Upper lobe of left lung (tissue), 6 donors: ENCODE measurements around the gene RASSF5. TPM values are rescaled to one million over a fixed set of nuclear protein-coding genes. Genes with fewer than 3 reads are reported as not detected.

Experiments
- ATAC-seq, 2 donors: fragments of 200-7000 bp; cut with Tn5 transposase; one replicate each; pipeline ENCODE4 v1.9.1; 2022; ENCODE audit warnings: mild to moderate bottlenecking in 2 of 2, moderate library complexity in 2 of 2; ENCODE audit not compliant: low FRiP score in 2 of 2
- DNase-seq, 2 donors: peaks; one replicate each; pipeline ENCODE4 v3.0.0-alpha.2; 2019 to 2020
- H3K27ac ChIP-seq, 4 donors: fragments of 200-600 bp; sonication (generic); one replicate each; pipeline ENCODE4 v1.5.1; 2016 to 2019
- H3K27me3 ChIP-seq, 4 donors: fragments of 200-600 bp; sonication (generic); one replicate each; pipeline ENCODE4 v1.5.1; 2017 to 2019
- H3K36me3 ChIP-seq, 4 donors: fragments of 200-600 bp; sonication (generic); one replicate each; pipeline ENCODE4 v1.5.1; 2016 to 2019
- H3K4me1 ChIP-seq, 4 donors: fragments of 200-600 bp; sonication (generic); one replicate each; pipeline ENCODE4 v1.5.1; 2018 to 2019
- H3K4me3 ChIP-seq, 4 donors: fragments of 200-600 bp; sonication (generic); one replicate each; pipeline ENCODE4 v1.5.1; 2017 to 2019; ENCODE audit warnings: mild to moderate bottlenecking in 2 of 4, moderate library complexity in 1 of 4
- H3K9me3 ChIP-seq, 4 donors: fragments of 200-600 bp; sonication (generic); one replicate each; pipeline ENCODE4 v1.5.1; 2018 to 2019
- CTCF ChIP-seq, 6 experiments: fragments of 450-650 bp in 4 of 6; fragments of 200-600 bp in 2 of 6; sonication (generic) in 2 of 6; IDR thresholded peaks; one replicate each; pipeline ENCODE4 v1.5.1; 2016 to 2019; ENCODE audit warnings: antibody characterized with exemption in 6 of 6
- EP300 ChIP-seq, 4 donors: sonication (generic); formaldehyde crosslinking; IDR thresholded peaks; one replicate each; pipeline ENCODE4 v1.5.1; 2017; ENCODE audit warnings: antibody characterized with exemption in 4 of 4, control low read depth in 2 of 4
- POLR2A ChIP-seq, 4 donors: fragments of 450-650 bp; IDR thresholded peaks; one replicate each; pipeline ENCODE4 v1.5.1; 2016 to 2017; ENCODE audit warnings: antibody characterized with exemption in 4 of 4, mild to moderate bottlenecking in 2 of 4
- POLR2AphosphoS5 ChIP-seq, 2 donors: sonication (generic); formaldehyde crosslinking; IDR thresholded peaks; one replicate each; pipeline ENCODE4 v1.5.1; 2017; ENCODE audit warnings: antibody characterized with exemption in 2 of 2
- WGBS, 2 donors: methylation state at CpG; one replicate each; pipeline ENCODE4 v1.1.5; 2017 to 2018; 5-methylcytosine and 5-hydroxymethylcytosine counted together
- total RNA-seq, 6 donors: library from RNA; depleted of rRNA in 4 of 6; stranded (reverse); fragments of >200 nt in 4 of 6; gene quantifications; one replicate each; pipeline versions ENCODE4 v1.1.0 to v1.2.1, GENCODE V29; 2016 to 2021
- donor health status: DM: no; HTN: no; CAD: no; lungs with moderate emphysema.
- donor health status: DM: no; HTN: yes; CAD: no; lungs with severe emphysema.

RASSF5 gene
- total RNA-seq, 6 donors from 2014 or later, result 47.2 to 61.1 (median 54.9) TPM

DNA sequence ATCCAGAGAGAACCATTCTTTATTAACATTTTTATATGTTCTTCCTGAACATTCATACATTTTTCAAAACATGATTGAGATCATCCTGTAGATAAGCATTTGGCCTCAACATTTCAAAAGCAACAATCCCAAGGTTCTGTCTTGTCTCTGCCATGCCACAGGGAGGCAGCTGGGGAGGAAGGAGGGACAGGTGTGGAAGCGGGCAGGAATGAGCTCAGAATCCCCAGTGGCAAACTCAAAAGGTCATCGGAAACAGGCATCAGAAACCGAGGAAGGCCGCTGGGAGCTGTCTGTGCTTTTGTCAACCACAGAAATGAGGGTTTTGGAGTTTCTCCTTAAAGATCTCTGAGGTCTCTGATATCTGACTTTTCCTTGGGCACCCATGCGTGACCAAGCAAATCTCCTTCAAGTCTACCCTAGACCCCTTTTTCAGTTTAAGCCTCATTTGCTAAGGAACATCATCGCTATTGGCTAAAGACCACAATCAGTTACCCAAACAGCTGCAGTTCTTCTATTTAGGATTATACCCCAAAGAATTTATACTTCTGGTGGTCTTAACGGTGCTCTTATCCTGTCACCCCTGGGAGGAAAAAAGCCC lies 34.0 kb downstream of the RASSF5 start:
- DNase-seq (no peak), ATAC-seq (no peak)
- Histone ChIP-seq H3K9me3 (no peaks in the 10 kb centered on the region), H3K27me3 (no peaks in the 10 kb centered on the region), H3K36me3 (peaks cover 0 to 3% (median 1%) of the 10 kb centered on the region in 4 donors), H3K27ac (peak overlapping the region; percentile 62 to 78 (median 76)), H3K4me1 (peaks cover 10 to 15% (median 15%) of the 10 kb centered on the region in 4 donors), H3K4me3 (no peak overlapping the region)
- TF ChIP-seq CTCF (IDR thresholded peaks at IDR 0.05) (no peak), EP300 (IDR thresholded peaks at IDR 0.05) (no peak), POLR2AphosphoS5 (IDR thresholded peaks at IDR 0.05) (no peak), POLR2A (IDR thresholded peaks at IDR 0.05) (no peak)
- WGBS, 2 donors, result 97% methylated on average over 7 of the region's 7 CpGs

DNA sequence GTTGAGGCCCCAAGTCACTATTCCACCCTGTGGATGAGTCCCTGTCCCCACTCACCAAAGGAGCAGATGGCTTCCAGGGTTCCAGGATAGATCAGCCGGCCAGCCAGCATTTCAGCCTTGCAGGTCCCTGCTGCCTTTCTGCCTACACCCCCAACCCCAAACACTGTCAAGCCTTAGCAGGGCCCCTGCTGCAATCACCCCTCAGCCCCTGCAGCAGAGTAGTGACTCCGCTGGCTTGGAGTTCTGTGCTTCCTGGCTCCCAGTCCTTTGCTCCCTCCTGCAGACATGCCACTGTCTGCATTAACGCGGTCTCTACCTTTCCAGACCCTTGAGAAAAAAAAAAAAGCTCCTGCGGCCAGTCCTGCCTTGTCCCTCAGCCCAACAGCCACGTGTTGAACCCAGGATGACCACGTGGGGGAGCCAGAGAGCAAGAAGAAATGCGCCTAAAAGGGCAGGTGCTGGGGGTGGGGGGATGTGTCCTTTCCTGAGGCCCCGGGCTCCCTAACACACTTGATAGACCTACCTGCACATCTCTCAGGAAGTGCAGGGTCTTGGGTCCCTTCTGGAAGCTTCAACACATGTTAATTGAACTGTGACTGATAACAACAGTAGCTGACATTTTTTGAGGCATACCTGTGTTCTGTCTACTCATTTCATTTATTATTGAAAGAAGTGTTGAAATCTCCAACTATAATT lies 37.4 kb downstream of the RASSF5 start:
- Histone ChIP-seq H3K27ac (no peak overlapping the region), H3K9me3 (no peaks in the 10 kb centered on the region), H3K27me3 (no peaks in the 10 kb centered on the region), H3K4me1 (peaks cover 7 to 14% (median 12%) of the 10 kb centered on the region in 4 donors), H3K36me3 (no peaks in the 10 kb centered on the region), H3K4me3 (no peak overlapping the region)
- TF ChIP-seq POLR2AphosphoS5 (IDR thresholded peaks at IDR 0.05) (no peak), EP300 (IDR thresholded peaks at IDR 0.05) (no peak), CTCF (IDR thresholded peaks at IDR 0.05) (peak; percentile 60 to 89 (median 74)), POLR2A (IDR thresholded peaks at IDR 0.05) (no peak)
- WGBS, 2 donors, result 16 to 21% methylated on average over 6 to 9 of the region's 9 CpGs
- peak in 1 of 2 donors; percentile 80 for DNase-seq
- peak; percentile 76 to 83 for ATAC-seq

DNA sequence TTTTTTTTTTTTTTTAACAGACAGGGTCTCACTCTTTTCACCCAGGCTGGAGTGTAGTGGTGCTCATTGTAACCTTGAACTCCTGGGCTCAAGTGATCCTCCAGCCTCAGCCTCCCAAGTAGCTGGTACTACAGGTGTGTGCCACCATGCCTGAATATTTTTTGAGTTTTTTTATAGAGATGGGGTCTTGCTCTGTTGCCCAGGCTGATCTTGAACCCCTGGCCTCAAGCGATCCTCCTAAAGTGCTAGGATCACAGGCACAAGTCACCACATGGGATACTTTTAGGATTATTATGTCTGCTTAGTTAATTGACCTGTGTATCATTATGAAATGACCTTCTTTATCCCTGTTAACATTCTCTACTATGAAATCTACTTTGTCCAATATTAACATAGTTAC lies 38.0 kb downstream of the RASSF5 start:
- Histone ChIP-seq H3K4me3 (no peak overlapping the region), H3K27ac (no peak overlapping the region), H3K4me1 (peaks cover under 1 to 11% (median 7%) of the 10 kb centered on the region in 4 donors), H3K36me3 (no peaks in the 10 kb centered on the region), H3K9me3 (no peaks in the 10 kb centered on the region), H3K27me3 (no peaks in the 10 kb centered on the region)
- ATAC-seq, result no peak
- DNase-seq, result no peak
- 91 to 100% methylated on average over 1 of the region's 1 CpG for WGBS, 2 donors
- TF ChIP-seq POLR2AphosphoS5 (IDR thresholded peaks at IDR 0.05) (no peak), POLR2A (IDR thresholded peaks at IDR 0.05) (no peak)

GRCh38 chr1:206547104-206547503 lies 39.8 kb downstream of the RASSF5 start:
- H3K4me3 ChIP-seq, result no peak overlapping the region
- no peak for TF ChIP-seq CTCF (IDR thresholded peaks at IDR 0.05)
- no peak for TF ChIP-seq EP300 (IDR thresholded peaks at IDR 0.05)
- no peak for TF ChIP-seq POLR2AphosphoS5 (IDR thresholded peaks at IDR 0.05)
- TF ChIP-seq POLR2A (IDR thresholded peaks at IDR 0.05), result no peak
- ATAC-seq (no peak), DNase-seq (no peak)
- H3K9me3 ChIP-seq, result no peaks in the 10 kb centered on the region
- H3K36me3 ChIP-seq, result no peaks in the 10 kb centered on the region
- peaks cover 7 to 28% (median 20%) of the 10 kb centered on the region in 4 donors for H3K4me1 ChIP-seq
- WGBS, 2 donors, result 84 to 98% methylated on average over 4 to 7 of the region's 7 CpGs
- H3K27me3 ChIP-seq, result no peaks in the 10 kb centered on the region
- no peak overlapping the region for H3K27ac ChIP-seq

GRCh38 chr1:206550446-206550845 lies 43.1 kb downstream of the RASSF5 start:
- Histone ChIP-seq H3K27ac (no peak overlapping the region), H3K9me3 (no peaks in the 10 kb centered on the region), H3K4me1 (peaks cover 9 to 39% (median 28%) of the 10 kb centered on the region in 4 donors), H3K27me3 (no peaks in the 10 kb centered on the region), H3K36me3 (no peaks in the 10 kb centered on the region), H3K4me3 (no peak overlapping the region)
- peak in 1 of 2 donors; percentile 34 for ATAC-seq
- 50 to 83% methylated on average over 1 to 2 of the region's 2 CpGs for WGBS, 2 donors
- no peak for TF ChIP-seq POLR2AphosphoS5 (IDR thresholded peaks at IDR 0.05)
- no peak for TF ChIP-seq POLR2A (IDR thresholded peaks at IDR 0.05)
- peak in 1 of 6 experiments; percentile 30 for TF ChIP-seq CTCF (IDR thresholded peaks at IDR 0.05)
- no peak for TF ChIP-seq EP300 (IDR thresholded peaks at IDR 0.05)
- DNase-seq, result no peak
